K562 (cell line): ENCODE results near the gene AAMP. TPM values are rescaled to one million over a fixed set of nuclear protein-coding genes. Genes with fewer than 3 reads are reported as not detected.

ENCODE experiments used
- ATAC-seq: fragments of 200-7000 bp; cut with Tn5 transposase; 3 replicates; pipeline ENCODE4 v1.9.1; 2020; ENCODE audit warnings: moderate library complexity
- BruUV-seq: library from RNA; stranded (reverse); fragments of 400-500 nt; replicated peaks from 2 replicates; lab custom pipeline; 2021; lab: Mats Ljungman, UMichigan
- CTCF ChIA-PET: fragments of 300-600 bp; formaldehyde crosslinking; extraction: SDS; loops from one replicate; lab custom pipeline; 2021; ENCODE audit warnings: low intra/inter-chr PET ratio; lab: Yijun Ruan, JAX
- POLR2A ChIA-PET: fragments of 300-600, 350-650 bp; sonication (Branson Sonifier 250); formaldehyde crosslinking; extraction: SDS; loops from one replicate; lab custom pipeline; 2021; ENCODE audit warnings: antibody characterized with exemption, inconsistent platforms; lab: Yijun Ruan, JAX
- DNase-seq, 4 experiments: peaks; one replicate each; pipeline versions ENCODE4 v3.0.0 to v3.0.0-alpha.2; 2011 to 2018; ENCODE audit warnings: low spot score in 3 of 4, mixed read lengths in 3 of 4; ENCODE audit errors: extremely low read depth in 1 of 4
- FAIRE-seq: peaks from 2 replicates; lab custom pipeline; 2011; peaks lifted over from hg19 to GRCh38; lab: Jason Lieb, UNC
- H2AFZ ChIP-seq: 2 replicates; pipeline ENCODE4 v1.6.0; 2011; ENCODE audit warnings: low read depth, low read length, control low read depth, inconsistent platforms
- H3K27ac ChIP-seq: fragments of 200-600 bp; 3 replicates; pipeline ENCODE4 v1.8.0; 2011; ENCODE audit warnings: low read depth, mild to moderate bottlenecking, control low read depth, inconsistent platforms, low read length, moderate library complexity, mixed read lengths; ENCODE audit errors: extremely low read depth
- H3K27me3 ChIP-seq, 2 experiments: fragments of 300-600 bp in 1 of 2; 2 replicates in 1 of 2; 3 replicates in 1 of 2; pipeline versions ENCODE4 v1.6.0 to v1.8.0; 2011; ENCODE audit warnings: inconsistent platforms in 2 of 2, low read length in 2 of 2, mild to moderate bottlenecking in 1 of 2, mixed read lengths in 1 of 2, moderate library complexity in 1 of 2; ENCODE audit not compliant: control insufficient read depth in 2 of 2, insufficient read depth in 2 of 2
- H3K36me3 ChIP-seq: fragments of 300-600 bp; 3 replicates; pipeline ENCODE4 v1.8.0; 2011; ENCODE audit warnings: mild to moderate bottlenecking, low read length, inconsistent platforms; ENCODE audit not compliant: control insufficient read depth, insufficient read depth
- H3K4me1 ChIP-seq, 2 experiments: fragments of 200-600 bp in 1 of 2; replicated peaks in 1 of 2; 2 replicates in 1 of 2; 3 replicates in 1 of 2; pipeline versions ENCODE4 v1.5.1 to v1.8.0; 2011; ENCODE audit warnings: inconsistent platforms in 2 of 2, low read length in 2 of 2, mild to moderate bottlenecking in 1 of 2, mixed read lengths in 1 of 2, moderate library complexity in 1 of 2; ENCODE audit not compliant: control insufficient read depth in 2 of 2, insufficient read depth in 2 of 2
- H3K4me2 ChIP-seq: 2 replicates; pipeline ENCODE4 v1.6.1; 2011; ENCODE audit warnings: low read length, control low read depth, inconsistent platforms, mixed read lengths; ENCODE audit not compliant: insufficient read depth
- H3K4me3 ChIP-seq: fragments of 200-600 bp; sonication (generic), shearing (Covaris generic); 2 replicates; pipeline ENCODE4 v1.5.1; 2016; ENCODE audit warnings: control low read depth, inconsistent platforms
- H3K79me2 ChIP-seq: fragments of 200-600 bp; 3 replicates; pipeline ENCODE4 v1.8.0; 2011; ENCODE audit warnings: low read length, inconsistent platforms; ENCODE audit not compliant: control insufficient read depth, insufficient read depth
- H3K9ac ChIP-seq, 2 experiments: 2 replicates each; pipeline versions ENCODE4 v1.6.0 to v1.6.1; 2011; ENCODE audit warnings: low read depth in 2 of 2, low read length in 2 of 2, control low read depth in 1 of 2, inconsistent platforms in 1 of 2, mild to moderate bottlenecking in 1 of 2, mixed read lengths in 1 of 2; ENCODE audit not compliant: insufficient read depth in 1 of 2
- H3K9me1 ChIP-seq: one replicate; pipeline ENCODE4 v1.6.0; 2011; ENCODE audit warnings: inconsistent platforms, mild to moderate bottlenecking, low read length, moderate library complexity; ENCODE audit not compliant: control insufficient read depth, insufficient read depth
- H3K9me3 ChIP-seq: replicated peaks from 2 replicates; pipeline ENCODE4 v1.5.1; 2011; ENCODE audit warnings: low read depth, low read length, inconsistent platforms; ENCODE audit not compliant: control insufficient read depth, insufficient read depth
- H4K20me1 ChIP-seq: replicated peaks from 2 replicates; pipeline ENCODE4 v1.6.1; 2011; ENCODE audit warnings: low read length, inconsistent platforms, mixed read lengths; ENCODE audit not compliant: control insufficient read depth, insufficient read depth
- MCM7 ChIP-seq, 2 experiments: fragments of 450-650 bp; IDR thresholded peaks; 2 replicates each; pipeline ENCODE4 v1.6.1; 2016 to 2018
- NBN ChIP-seq: fragments of 450-650 bp; IDR thresholded peaks from 2 replicates; pipeline ENCODE4 v1.6.1; 2016; ENCODE audit warnings: low read depth, mild to moderate bottlenecking
- PATZ1 ChIP-seq: fragments of 250-450 bp; sonication (Bioruptor Pico); IDR thresholded peaks from 2 replicates; pipeline ENCODE4 v1.5.0; 2020; ENCODE audit warnings: mild to moderate bottlenecking, borderline replicate concordance
- RBM14 ChIP-seq: fragments of 200-400 bp; formaldehyde crosslinking; IDR thresholded peaks from 2 replicates; pipeline ENCODE4 v1.6.1; 2018; ENCODE audit warnings: low read depth, mild to moderate bottlenecking, low read length, moderate library complexity, borderline replicate concordance; ENCODE audit not compliant: insufficient read depth
- SMC3 ChIP-seq: conservative IDR thresholded peaks from 2 replicates; pipeline ENCODE4 v1.6.1; 2011; ENCODE audit warnings: low read depth, low read length, improper control_type of control experiment; ENCODE audit not compliant: insufficient read depth
- TSC22D4 ChIP-seq: fragments of 450-650 bp; IDR thresholded peaks from 2 replicates; pipeline ENCODE4 v1.6.1; 2016; ENCODE audit warnings: missing genetic modification characterization, missing biosample characterization, control low read depth
- WGBS: fragments of 100-300 bp; shearing (Covaris generic); methylation state at CpG from one replicate; pipeline ENCODE4 v1.1.6; 2016; ENCODE audit warnings: low coverage, mixed read lengths; ENCODE audit not compliant: insufficient coverage; ENCODE audit errors: missing lambda C conversion rate; 5-methylcytosine and 5-hydroxymethylcytosine counted together
- in situ Hi-C: fragments of 300-500 bp; cut with MboI; formaldehyde crosslinking; loops from 4 replicates; pipeline ENCODE4 v1.15.0; 2018; ENCODE audit warnings: inconsistent platforms, mixed read lengths
- intact Hi-C: fragments of 100-400 bp; cut with micrococcal nuclease; formaldehyde crosslinking; loops from 2 replicates; pipeline ENCODE4 v1.14.2; 2022
- polyA plus RNA-seq, 8 experiments: library from polyadenylated mRNA; depleted of rRNA in 4 of 8; stranded (reverse) in 5 of 8; unstranded in 3 of 8; fragments of >200 nt; fragmentation: Nextera tagmentation in 2 of 8; fragmentation: Illumina TruSeq in 1 of 8; extraction: Ambion mirVana in 2 of 8; extraction: Trizol in 1 of 8; gene quantifications; 2 replicates each; pipeline versions ENCODE4 v1.2.1 to v1.2.3, GENCODE V29; 2011 to 2014; ENCODE audit warnings: inconsistent platforms in 1 of 8, missing spikeins in 1 of 8
- total RNA-seq, 7 experiments: library from RNA; depleted of rRNA in 6 of 7; stranded (reverse); fragments of >200 nt in 6 of 7; fragmentation: Illumina TruSeq in 2 of 7; extraction: Trizol in 2 of 7; gene quantifications; 2 replicates each; pipeline versions ENCODE4 v1.2.1 to v1.2.3, GENCODE V29; 2011 to 2021; ENCODE audit warnings: low replicate concordance in 1 of 7

Gene AAMP
- total and polyA plus RNA-seq, 9 of the 15 experiments (the other 6 are each of a cell fraction or from before 2014, with no cell fraction given): 5.7 to 197 (median 94.1) TPM

DNA sequence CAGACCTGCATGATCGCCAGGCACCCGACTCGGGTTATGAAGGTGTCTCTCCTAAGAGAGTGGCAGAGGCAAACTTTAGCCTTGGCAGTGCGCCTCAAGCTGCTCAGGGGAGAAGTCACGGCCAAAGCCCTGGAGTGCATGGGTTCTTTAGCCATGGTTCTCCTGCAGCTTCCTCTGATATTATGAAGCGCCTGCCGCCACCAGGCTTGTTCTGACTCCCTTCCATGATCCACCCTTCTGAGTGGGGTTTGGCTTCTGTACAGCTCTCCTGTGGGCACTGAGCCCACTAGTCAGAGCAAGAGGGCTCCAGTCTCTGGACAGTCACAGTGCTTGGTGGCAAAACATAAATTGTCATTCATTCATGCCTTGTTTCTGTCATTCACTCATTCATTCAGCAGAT, 48.3 kb upstream of the AAMP start:
- 80% methylated on average over 2 of the region's 7 CpGs for WGBS
- ChIA-PET POLR2A (no interaction called here), CTCF (no interaction called here)
- H3K9me1 ChIP-seq: peaks cover 4% of the 10 kb centered on the region
- no peak overlapping the region for H2AFZ ChIP-seq
- BruUV-seq: no TSS peak
- H3K9ac ChIP-seq: no peak overlapping the region
- DNase-seq: no peak
- no peak overlapping the region for H3K4me2 ChIP-seq
- no peaks in the 10 kb centered on the region for H3K79me2 ChIP-seq
- no peaks in the 10 kb centered on the region for H3K9me3 ChIP-seq
- H4K20me1 ChIP-seq: no peaks in the 10 kb centered on the region
- no peak for ATAC-seq
- in situ Hi-C loops (no loop called here), intact Hi-C loops (no loop called here)
- no peak for FAIRE-seq
- H3K27me3 ChIP-seq: no peaks in the 10 kb centered on the region
- peaks cover 20 to 28% of the 10 kb centered on the region in 2 experiments for H3K4me1 ChIP-seq
- TF ChIP-seq TSC22D4 (tag) (no peak), PATZ1 (CRISPR knock-in tag) (no peak), NBN (no peak), MCM7 (IDR thresholded peaks at IDR 0.05) (no peak), SMC3 (no peak), RBM14 (no peak)
- H3K27ac ChIP-seq: no peak overlapping the region
- H3K36me3 ChIP-seq: no peaks in the 10 kb centered on the region
- no peak overlapping the region for H3K4me3 ChIP-seq
